IMR-90 (cell line): ENCODE results near the gene SEC23IP. TPM values are rescaled to one million over a fixed set of nuclear protein-coding genes. Genes with fewer than 3 reads are reported as not detected.

Experiments
- ATAC-seq: fragments of 200-7000 bp; cut with Tn5 transposase; 2 replicates; pipeline ENCODE4 v1.9.1; 2020; ENCODE audit warnings: low read depth, mild to moderate bottlenecking, moderate library complexity
- BruUV-seq: library from RNA; stranded (reverse); fragments of 400-500 nt; replicated peaks from 2 replicates; lab custom pipeline; 2021; lab: Mats Ljungman, UMichigan
- CTCF ChIA-PET: fragments of 300-600 bp; formaldehyde crosslinking; extraction: SDS; loops from one replicate; lab custom pipeline; 2021; ENCODE audit warnings: antibody characterized with exemption; lab: Yijun Ruan, JAX
- POLR2A ChIA-PET: fragments of 300-600 bp; sonication (Branson Sonifier 250); formaldehyde crosslinking; loops from one replicate; lab custom pipeline; 2022; ENCODE audit warnings: antibody characterized with exemption; ENCODE audit not compliant: unreplicated experiment; lab: Charles Lee
- DNase-seq: peaks from one replicate; pipeline ENCODE4 v3.0.0; 2013
- H2AFZ ChIP-seq: replicated peaks from 2 replicates; pipeline ENCODE3; 2013; ENCODE audit warnings: low read length, mild to moderate bottlenecking; ENCODE audit not compliant: poor library complexity
- H2AK5ac ChIP-seq: 2 replicates; pipeline ENCODE4 v1.6.1; 2013; ENCODE audit warnings: low read depth, low read length, inconsistent platforms
- H2AK9ac ChIP-seq: replicated peaks from 2 replicates; pipeline ENCODE3; 2013; ENCODE audit warnings: mild to moderate bottlenecking, low read depth, low read length, moderate library complexity; ENCODE audit not compliant: poor library complexity
- H2BK120ac ChIP-seq: 2 replicates; pipeline ENCODE4 v1.6.1; 2013; ENCODE audit warnings: low read depth, low read length, inconsistent platforms
- H2BK15ac ChIP-seq: 3 replicates; pipeline ENCODE4 v1.6.1; 2013; ENCODE audit warnings: low read depth, low read length, inconsistent platforms
- H2BK20ac ChIP-seq: 2 replicates; pipeline ENCODE4 v1.6.1; 2013; ENCODE audit warnings: low read depth, mild to moderate bottlenecking, inconsistent platforms, low read length, moderate library complexity
- H2BK5ac ChIP-seq: 2 replicates; pipeline ENCODE4 v1.6.1; 2013; ENCODE audit warnings: mild to moderate bottlenecking, low read depth, low read length, inconsistent platforms; ENCODE audit not compliant: poor library complexity, severe bottlenecking
- H3K14ac ChIP-seq: replicated peaks from 2 replicates; pipeline ENCODE4 v1.6.1; 2013; ENCODE audit warnings: low read depth, low read length, inconsistent platforms
- H3K18ac ChIP-seq: 2 replicates; pipeline ENCODE4 v1.6.1; 2013; ENCODE audit warnings: low read depth, low read length, control low read depth
- H3K23ac ChIP-seq: 2 replicates; pipeline ENCODE4 v1.6.1; 2013; ENCODE audit warnings: low read depth, low read length, inconsistent platforms
- H3K27ac ChIP-seq: 2 replicates; pipeline ENCODE4 v1.5.1; 2013; ENCODE audit warnings: mild to moderate bottlenecking, control low read depth, low read length; ENCODE audit not compliant: insufficient read depth
- H3K27me3 ChIP-seq: 2 replicates; pipeline ENCODE4 v1.6.1; 2013; ENCODE audit warnings: low read length; ENCODE audit not compliant: control insufficient read depth, insufficient read depth
- H3K36me3 ChIP-seq: 2 replicates; pipeline ENCODE4 v1.6.1; 2013; ENCODE audit warnings: low read length, mixed read lengths; ENCODE audit not compliant: control insufficient read depth, insufficient read depth
- H3K4ac ChIP-seq: 2 replicates; pipeline ENCODE4 v1.6.1; 2013; ENCODE audit warnings: low read depth, low read length, inconsistent platforms
- H3K4me1 ChIP-seq: 2 replicates; pipeline ENCODE4 v1.6.1; 2013; ENCODE audit warnings: low read length, mixed read lengths; ENCODE audit not compliant: control insufficient read depth, insufficient read depth
- H3K4me2 ChIP-seq: 2 replicates; pipeline ENCODE4 v1.6.1; 2013; ENCODE audit warnings: low read depth, mild to moderate bottlenecking, control low read depth, low read length, moderate library complexity
- H3K4me3 ChIP-seq: 2 replicates; pipeline ENCODE4 v1.5.1; 2013; ENCODE audit warnings: low read depth, mild to moderate bottlenecking, control low read depth, low read length, moderate library complexity; ENCODE audit not compliant: insufficient read depth
- H3K56ac ChIP-seq: 2 replicates; pipeline ENCODE4 v1.6.1; 2013; ENCODE audit warnings: low read length, inconsistent platforms; ENCODE audit not compliant: insufficient read depth; ENCODE audit errors: extremely low read depth
- H3K79me1 ChIP-seq, 2 experiments: 2 replicates each; pipeline ENCODE4 v1.6.1; 2013; ENCODE audit warnings: low read length in 2 of 2, inconsistent platforms in 1 of 2, low read depth in 1 of 2
- H3K9ac ChIP-seq: 2 replicates; pipeline ENCODE4 v1.6.1; 2013; ENCODE audit warnings: low read depth, low read length, control low read depth
- H3K9me1 ChIP-seq: 2 replicates; pipeline ENCODE4 v1.6.1; 2013; ENCODE audit warnings: low read length, inconsistent platforms; ENCODE audit not compliant: insufficient read depth
- H3K9me3 ChIP-seq: 2 replicates; pipeline ENCODE4 v1.6.1; 2013; ENCODE audit warnings: low read length; ENCODE audit not compliant: control insufficient read depth, insufficient read depth
- H4K20me1 ChIP-seq: 2 replicates; pipeline ENCODE4 v1.6.1; 2013; ENCODE audit warnings: low read length, inconsistent platforms; ENCODE audit not compliant: insufficient read depth
- H4K5ac ChIP-seq: 2 replicates; pipeline ENCODE4 v1.6.1; 2013; ENCODE audit warnings: mild to moderate bottlenecking, low read depth, low read length, control low read depth
- H4K8ac ChIP-seq, 2 experiments: 2 replicates each; pipeline ENCODE4 v1.6.1; 2013; ENCODE audit warnings: low read depth in 2 of 2, low read length in 2 of 2, control low read depth in 1 of 2, inconsistent platforms in 1 of 2
- H4K91ac ChIP-seq: 2 replicates; pipeline ENCODE4 v1.6.1; 2013; ENCODE audit warnings: low read depth, low read length, inconsistent platforms; ENCODE audit not compliant: insufficient read depth
- MAZ ChIP-seq: IDR thresholded peaks from 2 replicates; pipeline ENCODE4 v1.6.1; 2012; ENCODE audit warnings: low read depth, mild to moderate bottlenecking, low read length, improper control_type of control experiment, moderate library complexity, borderline replicate concordance
- POLR2A ChIP-seq: IDR thresholded peaks from 2 replicates; pipeline ENCODE4 v1.6.1; 2012; ENCODE audit warnings: mild to moderate bottlenecking, low read depth, low read length
- RFX5 ChIP-seq: IDR thresholded peaks from 2 replicates; pipeline ENCODE4 v1.8.0; 2012; ENCODE audit warnings: low read depth, mild to moderate bottlenecking, low read length, moderate library complexity
- WGBS, 2 experiments: methylation state at CpG; one replicate each; pipeline versions ENCODE4 v1.1.5 to v1.1.7; 2013; ENCODE audit warnings: missing lambda C conversion rate in 2 of 2; ENCODE audit not compliant: insufficient read length in 1 of 2; ENCODE audit errors: extremely low coverage in 2 of 2; 5-methylcytosine and 5-hydroxymethylcytosine counted together
- dilution Hi-C: fragments of 300-500 bp; cut with HindIII; formaldehyde crosslinking; loops from one replicate; pipeline ENCODE4 v1.14.3; 2018; ENCODE audit warnings: low sequenced_read_pairs; ENCODE audit not compliant: unreplicated experiment
- in situ Hi-C: fragments of 300-500 bp; cut with MboI; formaldehyde crosslinking; loops from 3 replicates; pipeline ENCODE4 v1.14.3; 2019; ENCODE audit warnings: low sequenced_read_pairs, inconsistent platforms, mixed read lengths
- intact Hi-C: fragments of 100-400 bp; cut with micrococcal nuclease; formaldehyde crosslinking; loops from 2 replicates; pipeline ENCODE4 v1.10.0; 2022
- polyA plus RNA-seq, 3 experiments: library from polyadenylated mRNA; depleted of rRNA; stranded (reverse); fragments of >200 nt; gene quantifications; 2 replicates each; pipeline ENCODE4 v1.2.3, GENCODE V29; 2012; ENCODE audit warnings: low replicate concordance in 1 of 3
- total RNA-seq: library from RNA; depleted of rRNA; stranded (reverse); fragments of >200 nt; gene quantifications from 2 replicates; pipeline ENCODE4 v1.2.3, GENCODE V29; 2012
- TF ChIP-seq, protein P1 (sequence below): fragments of 150-350 bp; IDR thresholded peaks from 2 replicates; pipeline ENCODE4 v1.6.1; 2017; ENCODE audit warnings: mild to moderate bottlenecking, antibody characterized with exemption, low read length, low read depth

SEC23IP gene
- total and polyA plus RNA-seq, 2 of the 4 experiments (the other 2 are of a cell fraction), result 37.4 to 39.8 TPM

DNA sequence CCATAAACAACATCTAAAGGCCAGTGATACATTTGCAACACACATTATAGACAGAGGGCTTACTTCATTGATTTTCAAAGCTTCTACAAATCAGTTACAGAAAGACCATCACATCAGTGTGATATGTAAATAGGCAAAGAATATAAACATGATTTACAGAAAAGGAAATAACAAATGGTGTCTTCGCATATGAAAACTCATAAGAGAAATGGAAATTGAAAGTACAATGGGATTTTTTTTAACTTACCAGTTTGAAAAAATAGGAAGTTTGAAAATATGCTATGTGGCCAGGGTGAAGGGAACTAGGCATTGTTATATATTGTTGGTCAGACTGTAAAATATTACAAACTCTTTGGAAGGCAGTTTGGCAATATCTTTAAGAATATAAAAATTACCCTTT is 27.3 kb downstream of the SEC23IP start:
- H3K4me2 ChIP-seq, result no peak overlapping the region

More for the DNA sequence above, 27.3 kb downstream of the SEC23IP start:
- no peak for ATAC-seq
- H3K9me3 ChIP-seq, result no peaks in the 10 kb centered on the region
- ChIA-PET CTCF (no interaction called here), POLR2A (no interaction called here)
- no peaks in the 10 kb centered on the region for H3K27me3 ChIP-seq
- no peak overlapping the region for H2BK120ac ChIP-seq
- intact Hi-C loops, result no loop called here
- H2BK20ac ChIP-seq, result no peak overlapping the region
- H3K4ac ChIP-seq, result no peak overlapping the region
- H3K9ac ChIP-seq, result no peak overlapping the region
- peaks cover 42% of the 10 kb centered on the region for H3K36me3 ChIP-seq
- H3K14ac ChIP-seq, result no peak overlapping the region
- H2AFZ ChIP-seq, result no peak overlapping the region
- H3K79me1 ChIP-seq, result peaks cover 8 to 13% of the 10 kb centered on the region in 2 experiments
- H3K27ac ChIP-seq, result peak overlapping the region; percentile 24; the same call in 1 of the 2 replicates
- H3K56ac ChIP-seq, result no peak overlapping the region
- no peak overlapping the region for H3K23ac ChIP-seq
- H4K8ac ChIP-seq, result no peak overlapping the region
- no peak overlapping the region for H2BK15ac ChIP-seq
- no peak overlapping the region for H2AK5ac ChIP-seq
- WGBS, 2 experiments, result 100% methylated on average over 1 of the region's 1 CpG; no CpG with 5 or more reads in 1 of the 2 experiments
- no peak overlapping the region for H3K4me3 ChIP-seq
- in situ Hi-C loops, result no loop called here
- H4K91ac ChIP-seq, result no peak overlapping the region
- no peak for DNase-seq
- no peak overlapping the region for H2BK5ac ChIP-seq
- peaks cover 2% of the 10 kb centered on the region for H3K4me1 ChIP-seq
- no TSS peak for BruUV-seq
- no peaks in the 10 kb centered on the region for H4K20me1 ChIP-seq
- no peak overlapping the region for H3K18ac ChIP-seq
- dilution Hi-C loops, result no loop called here
- TF ChIP-seq MAZ (no peak), RFX5 (no peak), POLR2A (no peak)
- TF ChIP-seq, protein P1, sequence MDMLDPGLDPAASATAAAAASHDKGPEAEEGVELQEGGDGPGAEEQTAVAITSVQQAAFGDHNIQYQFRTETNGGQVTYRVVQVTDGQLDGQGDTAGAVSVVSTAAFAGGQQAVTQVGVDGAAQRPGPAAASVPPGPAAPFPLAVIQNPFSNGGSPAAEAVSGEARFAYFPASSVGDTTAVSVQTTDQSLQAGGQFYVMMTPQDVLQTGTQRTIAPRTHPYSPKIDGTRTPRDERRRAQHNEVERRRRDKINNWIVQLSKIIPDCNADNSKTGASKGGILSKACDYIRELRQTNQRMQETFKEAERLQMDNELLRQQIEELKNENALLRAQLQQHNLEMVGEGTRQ, result no peak
- no peak overlapping the region for H2AK9ac ChIP-seq
- H3K9me1 ChIP-seq, result peaks cover 3% of the 10 kb centered on the region; the same call in 1 of the 2 replicates
- H4K5ac ChIP-seq, result no peak overlapping the region
